ENCODE data around the gene ARHGAP31. TPM values are rescaled to one million over a fixed set of nuclear protein-coding genes. Genes with fewer than 3 reads are reported as not detected.

The ARHGAP31 gene
- total RNA-seq, 4 donors from 2014 or later, result 20.3 to 38.8 (median 28.8) TPM

- TF ChIP-seq CTCF (IDR thresholded peaks at IDR 0.05; ENCODE audit: low read depth), result no peak
Observed at GRCh38 chr3:119416873-119417272, 122.7 kb downstream of the ARHGAP31 start.

- no peak for TF ChIP-seq CTCF (IDR thresholded peaks at IDR 0.05; ENCODE audit: low read depth)
Observed at GRCh38 chr3:119417771-119418512, 123.8 kb downstream of the ARHGAP31 start.

GRCh38 chr3:119418641-119419040 lies 124.5 kb downstream of the ARHGAP31 start:
- no peak for TF ChIP-seq CTCF (IDR thresholded peaks at IDR 0.05; ENCODE audit: low read depth)

- TF ChIP-seq CTCF (IDR thresholded peaks at IDR 0.05; ENCODE audit: low read depth), result no peak
Observed at GRCh38 chr3:119420196-119420595, 126.0 kb downstream of the ARHGAP31 start.

GRCh38 chr3:119427669-119428068 lies 133.5 kb downstream of the ARHGAP31 start:
- no peak for TF ChIP-seq CTCF (IDR thresholded peaks at IDR 0.05; ENCODE audit: low read depth)

GRCh38 chr3:119428538-119428937 lies 134.4 kb downstream of the ARHGAP31 start:
- TF ChIP-seq CTCF (IDR thresholded peaks at IDR 0.05; ENCODE audit: low read depth), result no peak

DNA sequence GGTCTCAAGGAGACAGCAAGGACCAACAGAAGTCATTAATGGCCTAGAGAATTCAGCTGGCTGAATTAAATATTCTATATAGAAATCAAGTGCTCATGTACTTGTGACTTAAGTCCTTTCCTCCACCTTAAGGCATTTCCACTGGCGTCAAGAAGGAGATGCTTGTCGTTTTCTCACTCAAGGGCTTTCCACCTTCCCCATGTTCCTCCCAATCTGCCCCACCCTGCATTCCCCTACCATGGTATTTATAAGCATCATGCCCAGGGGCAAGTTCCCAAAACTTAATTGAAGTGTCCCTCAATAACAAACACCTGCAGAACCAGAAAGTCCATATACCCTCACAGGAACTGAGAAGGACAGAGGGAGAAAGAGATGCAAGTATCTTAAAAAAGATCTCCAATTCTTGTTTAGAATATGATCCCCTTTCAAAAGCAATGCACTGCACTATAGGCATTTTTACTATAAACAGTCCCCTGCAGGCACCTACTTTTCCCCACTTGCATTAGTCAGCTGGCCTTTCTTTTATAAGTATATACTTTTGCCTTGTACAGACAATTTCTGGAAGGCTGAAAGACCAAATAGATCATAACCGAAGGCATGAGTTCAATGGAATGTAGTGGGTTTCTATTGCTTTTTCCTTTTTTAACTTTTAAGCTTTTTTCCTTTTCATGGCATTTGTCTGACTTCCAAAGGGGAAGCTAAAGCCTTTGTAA lies 139.6 kb downstream of the ARHGAP31 start:
- no peak for TF ChIP-seq CTCF (IDR thresholded peaks at IDR 0.05; ENCODE audit: low read depth)

All from subcutaneous adipose tissue (tissue), 4 donors.